ENCODE results near the gene CNTNAP5. TPM values are rescaled to one million over a fixed set of nuclear protein-coding genes. Genes with fewer than 3 reads are reported as not detected.

Gene CNTNAP5
- total and polyA plus RNA-seq, 2 donors (not counting 3 experiments of a cell fraction or from before 2014, with no cell fraction given) = not detected

DNA sequence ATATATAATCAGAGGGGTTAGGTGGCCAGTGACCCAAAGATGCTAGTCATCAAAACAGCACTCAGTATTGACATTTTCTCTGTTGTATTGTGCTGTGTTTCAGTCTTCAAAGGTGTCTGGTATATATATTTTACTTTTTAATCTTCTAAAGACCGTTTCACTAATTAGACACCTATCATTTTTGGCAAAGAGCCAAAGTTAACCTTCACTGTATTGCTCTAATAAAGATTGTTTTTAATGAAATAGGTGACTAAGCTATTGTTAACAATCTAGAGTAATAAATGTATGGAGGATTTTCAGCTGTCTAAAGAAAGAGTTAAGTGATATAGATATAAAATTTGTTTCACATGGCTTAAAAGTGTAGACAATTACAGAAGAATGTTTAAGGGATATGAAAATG lies 264.0 kb downstream of the CNTNAP5 start:
- H3K9me3 ChIP-seq (replicated peaks; ENCODE audit: control insufficient read depth, insufficient read depth, low read length) = peaks cover 1% of the 10 kb centered on the region
- H3K4me1 ChIP-seq (ENCODE audit: control insufficient read depth, extremely low read depth, insufficient read depth, low read length) = no peaks in the 10 kb centered on the region
- no peak for DNase-seq (ENCODE audit: low read depth, low spot score)
- no TSS peak for BruUV-seq (replicated peaks)
- no peaks in the 10 kb centered on the region for H3K36me3 ChIP-seq (ENCODE audit: control insufficient read depth in 2 of 2, extremely low read depth in 1 of 2, insufficient read depth in 2 of 2, low read length in 2 of 2)
- FAIRE-seq = no peak
- ChIA-PET CTCF (no interaction called here), POLR2A (no interaction called here)
- no peak overlapping the region for H3K9ac ChIP-seq (replicated peaks; ENCODE audit: extremely low read depth, insufficient read depth, low read length)
- no peak overlapping the region for H3K4me3 ChIP-seq (replicated peaks in 1 of 3; ENCODE audit: insufficient read depth in 1 of 3, low read depth in 1 of 3, low read length in 3 of 3)
- dilution Hi-C loops (cut with MboI; ENCODE audit: extremely low pct_ligation_motif_present, low sequenced_read_pairs) (no loop called here), intact Hi-C loops (cut with micrococcal nuclease) (no loop called here)
- H2AFZ ChIP-seq (ENCODE audit: low read depth, low read length) = no peak overlapping the region
- no peaks in the 10 kb centered on the region for H3K79me2 ChIP-seq (ENCODE audit: control insufficient read depth, insufficient read depth, low read length)
- H3K4me2 ChIP-seq (ENCODE audit: insufficient read depth, low read length) = no peak overlapping the region
- no peak for TF ChIP-seq GATA2 (IDR thresholded peaks at IDR 0.05; ENCODE audit: insufficient read depth, insufficient read length, low read depth, low read length)
- TF ChIP-seq MYC (IDR thresholded peaks at IDR 0.05; ENCODE audit: low read depth, low read length) = no peak
- no peak for TF ChIP-seq MAX (IDR thresholded peaks at IDR 0.05; ENCODE audit: insufficient read depth, insufficient read length)
- TF ChIP-seq, protein P1, sequence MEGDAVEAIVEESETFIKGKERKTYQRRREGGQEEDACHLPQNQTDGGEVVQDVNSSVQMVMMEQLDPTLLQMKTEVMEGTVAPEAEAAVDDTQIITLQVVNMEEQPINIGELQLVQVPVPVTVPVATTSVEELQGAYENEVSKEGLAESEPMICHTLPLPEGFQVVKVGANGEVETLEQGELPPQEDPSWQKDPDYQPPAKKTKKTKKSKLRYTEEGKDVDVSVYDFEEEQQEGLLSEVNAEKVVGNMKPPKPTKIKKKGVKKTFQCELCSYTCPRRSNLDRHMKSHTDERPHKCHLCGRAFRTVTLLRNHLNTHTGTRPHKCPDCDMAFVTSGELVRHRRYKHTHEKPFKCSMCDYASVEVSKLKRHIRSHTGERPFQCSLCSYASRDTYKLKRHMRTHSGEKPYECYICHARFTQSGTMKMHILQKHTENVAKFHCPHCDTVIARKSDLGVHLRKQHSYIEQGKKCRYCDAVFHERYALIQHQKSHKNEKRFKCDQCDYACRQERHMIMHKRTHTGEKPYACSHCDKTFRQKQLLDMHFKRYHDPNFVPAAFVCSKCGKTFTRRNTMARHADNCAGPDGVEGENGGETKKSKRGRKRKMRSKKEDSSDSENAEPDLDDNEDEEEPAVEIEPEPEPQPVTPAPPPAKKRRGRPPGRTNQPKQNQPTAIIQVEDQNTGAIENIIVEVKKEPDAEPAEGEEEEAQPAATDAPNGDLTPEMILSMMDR (IDR thresholded peaks at IDR 0.05; ENCODE audit: extremely low read depth in 1 of 2, insufficient read depth in 1 of 2, low read depth in 1 of 2, low read length in 2 of 2) = no peak
- no peak for TF ChIP-seq JUN (IDR thresholded peaks at IDR 0.05; ENCODE audit: borderline replicate concordance, insufficient read depth, insufficient read length, low read depth)
- TF ChIP-seq POLR2AphosphoS5 (IDR thresholded peaks at IDR 0.05; ENCODE audit: insufficient read depth, low read depth, low read length) = no peak
- TF ChIP-seq EZH2 (IDR thresholded peaks at IDR 0.05; ENCODE audit: borderline replicate concordance, low read depth, low read length, severe bottlenecking) = no peak
- no peak for TF ChIP-seq POLR2A (IDR thresholded peaks at IDR 0.05; ENCODE audit: low read depth, low read length)
- no peak for TF ChIP-seq FOS (IDR thresholded peaks at IDR 0.05; ENCODE audit: borderline replicate concordance, insufficient read depth, low read length)
- no peaks in the 10 kb centered on the region for H4K20me1 ChIP-seq (replicated peaks; ENCODE audit: control insufficient read depth, extremely low read depth, insufficient read depth, low read length)
- H3K9me1 ChIP-seq (replicated peaks; ENCODE audit: control insufficient read depth, extremely low read depth, insufficient read depth, low read length) = no peaks in the 10 kb centered on the region
- H3K27ac ChIP-seq (ENCODE audit: insufficient read depth, low read depth, low read length) = no peak overlapping the region
- H3K27me3 ChIP-seq (ENCODE audit: control insufficient read depth in 2 of 2, insufficient read depth in 2 of 2, low read length in 2 of 2) = no peaks in the 10 kb centered on the region

Measured in endothelial cell of umbilical vein (primary cell).